HG03558 (cell line): Measurements from ENCODE around the gene DPP6.

Experiments
- ATAC-seq: cut with Tn5 transposase; IDR thresholded peaks from one replicate; pipeline ENCODE4 v1.9.1; 2021; ENCODE audit warnings: moderate number of reproducible peaks; ENCODE audit not compliant: unreplicated experiment; ENCODE audit errors: extremely low read depth

DPP6 gene

GRCh38 chr7:154880513-154880912, 828.3 kb downstream of the DPP6 start:
- ATAC-seq, result no peak

DNA sequence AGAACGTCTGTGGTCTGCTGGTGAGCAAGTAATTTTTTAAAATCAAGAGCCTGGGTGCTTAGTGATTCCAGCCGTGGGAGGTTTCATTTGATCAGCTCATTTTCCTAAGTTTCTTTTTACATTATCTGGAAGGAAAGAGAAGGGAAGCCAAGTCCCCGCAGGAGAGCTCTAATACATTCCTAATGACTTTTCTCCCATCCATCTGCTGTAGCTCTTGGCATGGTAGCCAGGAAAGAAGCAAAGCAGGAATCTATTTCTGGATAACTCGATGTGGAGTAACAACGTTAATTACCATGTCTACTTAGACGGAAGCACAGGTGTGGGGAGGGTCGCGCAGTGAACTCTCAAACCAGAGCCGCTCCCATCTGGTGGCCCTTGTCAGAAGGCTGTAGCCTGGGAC, 828.8 kb downstream of the DPP6 start:
- no peak for ATAC-seq

DNA sequence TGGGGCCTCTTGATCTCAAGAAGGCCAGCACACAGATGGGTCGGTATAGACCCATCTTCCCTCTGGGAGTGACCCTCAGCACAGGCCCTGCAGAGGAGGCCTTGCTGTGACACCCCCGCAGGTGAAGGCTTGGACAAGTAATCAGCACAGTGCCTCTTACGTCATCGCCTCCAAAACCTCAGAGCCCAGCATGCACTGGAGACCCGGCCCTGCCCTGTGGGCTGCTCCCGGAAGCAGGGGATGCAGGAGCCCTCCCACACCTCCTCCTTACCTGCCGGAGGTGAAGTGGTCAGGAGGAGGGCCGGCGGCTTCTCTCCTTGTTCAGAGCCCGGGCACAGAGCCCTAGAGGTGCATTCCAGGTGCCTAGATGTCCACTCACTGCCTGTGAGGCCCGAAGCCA, 829.3 kb downstream of the DPP6 start:
- no peak for ATAC-seq

DNA sequence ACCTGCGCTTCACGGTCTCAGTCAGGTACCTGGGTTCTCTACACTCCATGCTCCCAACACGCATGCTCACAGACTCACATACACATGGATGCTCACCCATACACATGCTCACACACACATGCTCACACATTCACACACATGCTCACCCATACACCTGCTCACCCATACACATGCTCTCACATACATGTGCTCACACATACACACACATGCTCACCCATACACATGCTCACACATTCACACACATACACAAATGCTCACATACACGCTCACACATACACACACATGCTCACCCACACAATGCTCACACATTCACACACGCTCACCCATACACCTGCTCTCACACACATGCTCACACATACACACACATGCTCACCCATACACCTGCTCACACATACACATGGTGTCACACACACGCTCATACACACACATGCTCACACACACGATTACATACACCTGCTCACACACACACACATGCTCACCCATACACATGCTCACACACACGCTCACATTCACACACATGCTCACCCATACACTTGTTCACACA, 830.8 kb downstream of the DPP6 start:
- no peak for ATAC-seq

DNA sequence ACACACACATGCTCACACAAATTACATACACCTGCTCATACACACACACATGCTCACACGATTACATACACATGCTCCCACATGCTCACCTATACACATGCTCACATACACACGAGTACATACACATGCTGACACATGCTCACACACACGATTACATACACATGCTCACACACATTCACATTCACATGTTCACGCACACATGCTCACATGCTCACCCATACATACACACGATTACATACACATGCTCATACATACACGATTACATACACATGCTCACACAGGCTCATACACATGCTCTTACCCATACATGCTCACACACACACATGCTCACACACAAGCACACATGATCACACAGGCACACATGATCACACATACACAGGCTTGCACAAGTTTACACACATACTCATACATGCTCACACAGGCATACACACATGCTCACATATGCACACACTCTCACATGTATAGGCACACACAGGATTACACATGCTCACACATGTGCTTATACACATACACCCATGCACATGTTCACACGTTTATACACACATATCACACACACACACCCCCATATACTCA, 832.2 kb downstream of the DPP6 start:
- ATAC-seq, result no peak

DNA sequence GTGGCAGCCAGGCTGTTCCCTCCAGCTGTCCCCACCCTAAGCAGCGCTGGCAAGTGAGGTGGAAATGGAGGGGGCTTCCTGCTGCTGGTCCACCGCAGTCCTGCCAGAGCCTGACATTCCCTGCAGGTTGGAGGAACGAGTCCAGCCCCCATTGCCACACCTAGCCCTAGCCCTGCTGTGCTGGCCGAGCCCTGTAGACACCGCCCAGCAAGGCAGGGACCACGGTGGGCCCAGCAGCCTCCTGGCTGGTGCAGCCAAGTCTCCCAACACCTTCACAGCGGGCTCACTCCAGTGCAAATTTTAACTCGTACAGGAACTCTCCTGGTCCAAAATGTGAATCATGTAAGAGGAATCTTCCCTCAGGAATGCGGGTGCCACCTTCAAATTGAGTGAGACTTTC, 834.4 kb downstream of the DPP6 start:
- no peak for ATAC-seq

- no peak for ATAC-seq
These were observed 836.5 kb downstream of the DPP6 start for GRCh38 chr7:154888690-154889089.

- no peak for ATAC-seq
These were observed 840.3 kb downstream of the DPP6 start for GRCh38 chr7:154892459-154892858.

DNA sequence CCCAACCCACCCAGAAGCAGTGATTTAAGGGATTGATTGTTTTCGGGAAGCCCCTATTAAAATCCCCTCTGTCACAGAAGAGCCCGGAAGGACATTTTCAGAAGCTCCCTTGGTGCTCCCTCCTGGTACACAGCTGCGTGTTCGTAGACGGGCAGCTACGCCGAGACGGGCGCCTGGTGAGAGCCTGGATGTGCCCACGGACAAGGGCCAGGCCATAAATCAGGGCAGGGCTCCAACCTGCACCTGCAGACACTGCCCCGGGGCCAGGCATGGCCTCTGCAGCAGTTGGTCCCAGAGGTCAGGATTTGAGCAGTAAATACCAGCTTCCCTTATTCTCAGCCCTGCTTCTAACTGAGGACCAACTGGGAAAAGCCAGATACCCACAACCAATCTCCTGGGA, 843.9 kb downstream of the DPP6 start:
- ATAC-seq, result no peak

DNA sequence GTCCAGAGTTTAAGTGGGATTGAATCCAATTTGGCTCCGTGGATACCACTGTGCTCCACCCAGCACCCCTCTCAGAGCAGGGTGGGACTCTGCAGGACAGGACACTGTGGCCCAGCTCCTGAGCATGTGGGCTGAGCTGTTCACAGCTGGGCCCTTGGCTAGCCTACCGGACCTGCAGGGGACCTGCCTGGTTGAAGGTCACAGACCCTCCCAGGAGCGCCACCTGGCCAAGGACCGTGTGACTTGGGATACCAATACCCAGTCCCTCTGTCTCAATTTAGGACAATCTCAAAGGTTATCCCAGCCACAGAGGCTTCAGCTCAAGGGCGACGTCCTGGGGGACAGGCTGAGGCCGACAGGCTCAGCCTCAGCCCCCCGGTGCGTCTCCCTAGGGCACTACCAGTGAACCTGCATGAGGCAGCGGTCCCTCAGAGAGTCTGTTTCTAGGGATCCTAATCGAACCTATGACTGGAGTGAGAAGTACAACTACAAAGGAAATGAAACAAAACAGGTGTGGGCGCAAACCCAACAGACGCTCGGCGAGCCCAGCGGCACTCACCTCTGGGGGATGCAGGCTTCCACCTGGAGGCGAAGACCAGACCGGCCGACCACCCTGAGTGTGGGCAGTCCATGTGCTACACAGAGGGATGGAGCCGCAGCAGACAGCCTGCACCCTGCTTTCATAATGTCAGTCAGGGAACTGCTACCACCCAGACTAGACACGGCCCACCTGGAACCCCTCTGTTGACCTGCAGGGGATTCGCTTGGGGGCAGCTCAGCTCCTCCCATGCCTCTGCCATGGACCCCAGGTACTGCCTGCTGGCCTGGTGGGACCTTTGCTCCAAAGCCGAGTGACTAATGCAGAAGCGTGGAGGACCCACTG, 847.0 kb downstream of the DPP6 start:
- ATAC-seq, result no peak

DNA sequence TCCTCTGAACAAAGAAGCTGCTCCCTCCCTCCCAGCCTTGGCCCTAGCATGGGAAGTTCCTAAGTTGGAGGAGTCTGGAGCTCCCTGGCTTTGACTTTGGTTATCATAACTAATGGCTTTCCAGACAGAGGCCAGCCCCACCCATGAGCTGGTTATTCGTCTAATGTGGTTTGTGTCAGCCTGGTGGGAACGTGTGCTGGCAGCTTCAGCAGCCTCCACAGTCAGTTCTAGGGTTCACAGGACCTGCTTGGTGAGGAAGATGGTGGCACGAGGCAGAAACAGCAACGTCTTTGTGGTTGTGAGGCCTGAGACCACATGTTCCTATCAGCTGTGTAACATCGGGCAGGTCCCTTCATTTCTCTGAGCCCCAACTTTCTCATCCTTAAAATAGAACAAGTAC, 847.7 kb downstream of the DPP6 start:
- no peak for ATAC-seq

DNA sequence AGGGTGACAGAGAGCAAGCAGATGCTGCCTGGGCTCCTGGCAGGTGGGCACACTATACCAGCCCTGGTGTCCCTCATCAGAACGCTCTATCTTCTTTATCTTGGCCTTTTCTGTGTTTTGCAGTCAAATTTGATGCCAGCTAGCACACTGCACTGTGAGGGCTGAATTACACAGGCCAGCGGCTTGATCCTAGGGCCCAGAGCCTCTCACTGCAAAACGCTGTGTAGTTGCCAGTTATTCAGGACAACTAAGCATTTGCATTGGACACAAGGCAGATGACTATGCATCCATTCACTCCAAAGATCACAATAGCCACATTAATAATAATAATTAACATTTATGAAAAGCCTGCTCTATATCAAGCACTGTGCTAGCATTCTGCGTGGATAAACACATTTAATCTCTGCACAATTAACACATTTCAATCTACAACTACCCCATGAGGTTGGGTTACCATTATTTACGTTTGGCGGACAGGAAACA, 850.4 kb downstream of the DPP6 start:
- ATAC-seq, result no peak

- ATAC-seq, result no peak
These were observed 851.0 kb downstream of the DPP6 start for GRCh38 chr7:154903083-154903731.

DNA sequence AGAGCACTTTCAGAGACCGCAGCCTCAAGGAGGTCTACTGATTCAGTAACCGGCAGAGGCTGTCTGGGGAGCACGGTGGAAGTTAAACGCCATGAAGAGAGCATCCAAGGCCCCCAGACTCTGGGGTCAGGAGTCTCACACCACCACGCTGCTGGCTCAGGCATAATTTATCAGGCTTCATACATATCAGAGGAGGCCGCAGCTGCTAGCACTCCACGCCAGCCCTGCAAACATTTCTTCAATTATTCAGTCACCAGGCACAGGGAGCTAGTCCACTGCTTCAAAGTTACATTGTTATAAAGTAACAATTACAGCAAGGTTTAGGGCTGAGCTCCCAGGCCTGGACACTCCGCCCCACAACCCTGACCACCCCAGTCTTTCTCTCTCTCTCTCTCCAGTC, 852.9 kb downstream of the DPP6 start:
- ATAC-seq, result no peak

GRCh38 chr7:154905615-154906014, 853.4 kb downstream of the DPP6 start:
- ATAC-seq, result no peak

- ATAC-seq, result no peak
These were observed 854.0 kb downstream of the DPP6 start for GRCh38 chr7:154906201-154906600.

- no peak for ATAC-seq
These were observed 854.6 kb downstream of the DPP6 start for GRCh38 chr7:154906736-154907355.

GRCh38 chr7:154907651-154908620, 855.7 kb downstream of the DPP6 start:
- ATAC-seq, result no peak
